Type B pancreatic cell (in vitro differentiated cells): Measurements from ENCODE around the gene OPN1LW. TPM values are rescaled to one million over a fixed set of nuclear protein-coding genes. Genes with fewer than 3 reads are reported as not detected.
"Not testable (repeated sequence)": the region's sequence is repeated elsewhere in the genome, so short reads cannot be mapped to it uniquely, and the experiment has no call there.

ENCODE experiments used
- DNase-seq: peaks from one replicate; pipeline ENCODE4 v3.0.0; 2021; ENCODE audit warnings: mixed read lengths; ENCODE audit not compliant: unreplicated experiment; ENCODE audit errors: extremely low spot score
- H3K27ac Mint-ChIP-seq: 2 replicates; pipeline ENCODE4 v1.8.0; 2021; ENCODE audit warnings: mild to moderate bottlenecking, mixed read lengths
- H3K27me3 Mint-ChIP-seq: 2 replicates; pipeline ENCODE4 v1.8.0; 2021; ENCODE audit warnings: mixed read lengths
- H3K36me3 Mint-ChIP-seq: 2 replicates; pipeline ENCODE4 v1.8.0; 2021; ENCODE audit warnings: mixed read lengths
- H3K4me1 Mint-ChIP-seq: one replicate; pipeline ENCODE4 v1.8.0; 2021; ENCODE audit warnings: mixed read lengths; ENCODE audit not compliant: unreplicated experiment
- H3K4me3 Mint-ChIP-seq: 2 replicates; pipeline ENCODE4 v1.8.0; 2021; ENCODE audit warnings: mild to moderate bottlenecking, mixed read lengths
- H3K9me3 Mint-ChIP-seq: 2 replicates; pipeline ENCODE4 v1.8.0; 2021; ENCODE audit warnings: mixed read lengths
- total RNA-seq: library from RNA; stranded (reverse); gene quantifications from 2 replicates; pipeline ENCODE4 v1.2.1, GENCODE V29; 2021; ENCODE audit warnings: low replicate concordance

Gene OPN1LW
- total RNA-seq, 1 donor from 2014 or later: not detected

DNA sequence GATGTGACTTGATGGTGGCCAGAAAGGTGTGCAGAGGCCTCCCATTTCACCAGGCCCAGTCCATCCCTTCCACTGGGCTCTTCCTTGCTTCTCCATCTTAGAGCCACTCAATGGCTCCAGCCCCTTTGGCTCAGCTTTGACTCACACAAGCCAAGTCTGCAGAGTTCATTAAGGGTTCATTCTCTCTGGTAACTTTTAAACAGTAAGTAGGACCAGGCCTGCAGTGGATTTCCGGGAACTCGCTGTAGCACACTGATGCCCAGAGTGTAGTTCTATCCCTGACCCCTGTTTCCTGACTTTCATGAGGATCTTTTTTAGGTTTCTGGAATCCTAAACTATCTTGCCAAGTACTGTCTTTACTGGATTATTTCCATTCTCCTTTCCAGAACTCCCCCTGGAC lies 50.3 kb downstream of the OPN1LW start:
- DNase-seq, H3K27ac Mint-ChIP-seq, H3K4me1 Mint-ChIP-seq, H3K36me3 Mint-ChIP-seq, H3K9me3 Mint-ChIP-seq, H3K4me3 Mint-ChIP-seq, H3K27me3 Mint-ChIP-seq: not testable (repeated sequence)

DNA sequence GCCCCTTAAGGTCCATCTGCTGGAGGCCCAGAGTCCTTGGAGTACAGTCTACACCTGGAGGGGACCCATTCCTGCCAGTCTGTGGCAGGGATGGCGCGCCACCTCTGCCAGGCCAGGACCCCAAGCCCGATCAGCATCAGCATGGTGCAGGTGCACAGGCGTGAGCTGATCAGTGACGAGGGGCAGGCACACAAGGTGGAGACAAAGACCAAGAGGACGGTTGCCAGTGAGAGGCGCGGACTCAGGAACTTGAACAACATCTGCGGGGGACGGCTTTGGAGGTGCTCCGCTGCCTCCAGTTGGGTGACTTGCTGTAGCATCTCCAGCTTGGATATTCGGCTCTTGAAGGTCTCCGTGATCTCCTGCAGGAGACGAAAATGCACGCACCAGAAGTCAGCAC lies 52.4 kb downstream of the OPN1LW start:
- not testable (repeated sequence) for H3K4me1 Mint-ChIP-seq, H3K36me3 Mint-ChIP-seq, H3K9me3 Mint-ChIP-seq, H3K4me3 Mint-ChIP-seq, DNase-seq, H3K27me3 Mint-ChIP-seq, H3K27ac Mint-ChIP-seq

Other genes with a start within 250 kb of the OPN1LW start
- not detected in 2 replicates for gene AVPR2, start 239.6 kb upstream of the OPN1LW start, total RNA-seq
- 7.7 and 8.8 TPM in 2 replicates for gene ARHGAP4, start 218.0 kb upstream of the OPN1LW start, total RNA-seq
- gene NAA10, start 209.2 kb upstream of the OPN1LW start, total RNA-seq: 73.8 and 82.7 TPM in 2 replicates
- 4.9 and 6.7 TPM in 2 replicates for gene RENBP, start 199.6 kb upstream of the OPN1LW start, total RNA-seq
- 81.2 and 98.0 TPM in 2 replicates for gene HCFC1, start 172.4 kb upstream of the OPN1LW start, total RNA-seq
- gene TMEM187, start 171.5 kb upstream of the OPN1LW start, total RNA-seq: 14.4 and 15.2 TPM in 2 replicates
- gene IRAK1, start 124.3 kb upstream of the OPN1LW start, total RNA-seq: 83.8 and 86.1 TPM in 2 replicates
- 32.0 and 37.7 TPM in 2 replicates for gene MECP2, start 46.5 kb upstream of the OPN1LW start, total RNA-seq
- gene OPN1MW, start 38.4 kb downstream of the OPN1LW start, total RNA-seq: not detected in 2 replicates
- gene OPN1MW2, start 75.5 kb downstream of the OPN1LW start, total RNA-seq: not detected in 2 replicates
- not detected in 2 replicates for gene OPN1MW3, start 113.3 kb downstream of the OPN1LW start, total RNA-seq
- gene TEX28, start 150.9 kb downstream of the OPN1LW start, total RNA-seq: not detected in 2 replicates
- 0.56 TPM in 1 of 2 replicates, not detected in the other for gene TKTL1, start 151.6 kb downstream of the OPN1LW start, total RNA-seq
- gene FLNA, start 230.4 kb downstream of the OPN1LW start, total RNA-seq: 806 and 851 TPM in 2 replicates
- 56.7 and 62.7 TPM in 2 replicates for gene EMD, start 235.1 kb downstream of the OPN1LW start, total RNA-seq